Lower leg skin (tissue), 4 donors: ENCODE measurements around the gene INSYN1. TPM values are rescaled to one million over a fixed set of nuclear protein-coding genes. Genes with fewer than 3 reads are reported as not detected.

Experiments used
- DNase-seq, 2 donors: peaks; one replicate each; pipeline ENCODE4 v3.0.0-alpha.2; 2019; ENCODE audit warnings: low spot score in 2 of 2
- H3K4me3 ChIP-seq: fragments of 200-600 bp; sonication (generic); 2 replicates; pipeline ENCODE4 v1.5.1; 2017; ENCODE audit warnings: mild to moderate bottlenecking, low read depth; ENCODE audit not compliant: poor library complexity, severe bottlenecking
- CTCF ChIP-seq, 3 donors: fragments of 450-650 bp; IDR thresholded peaks; one replicate each; pipeline ENCODE4 v1.5.1; 2016; ENCODE audit warnings: antibody characterized with exemption in 3 of 3, mild to moderate bottlenecking in 3 of 3, moderate library complexity in 2 of 3
- POLR2A ChIP-seq, 2 donors: fragments of 450-650 bp; IDR thresholded peaks; one replicate each; pipeline ENCODE4 v1.6.1; 2016 to 2017; ENCODE audit warnings: antibody characterized with exemption in 2 of 2, mild to moderate bottlenecking in 1 of 2, moderate library complexity in 1 of 2
- WGBS, 2 donors: methylation state at CpG; one replicate each; pipeline ENCODE4 v1.1.5; 2018; 5-methylcytosine and 5-hydroxymethylcytosine counted together
- intact Hi-C: fragments of 100-400 bp; cut with DNase I; formaldehyde crosslinking; loops from one replicate; pipeline ENCODE4 v1.15.0; 2023; ENCODE audit warnings: low total_unique reads
- total RNA-seq, 4 donors: library from RNA; depleted of rRNA; stranded (reverse); fragments of >200 nt; gene quantifications; one replicate each; pipeline ENCODE4 v1.1.0, GENCODE V29; 2016

INSYN1 gene
- total RNA-seq, 4 donors from 2014 or later = 30.9 to 50.7 (median 34.8) TPM

- no peak for DNase-seq
- no peak overlapping the region for H3K4me3 ChIP-seq
- TF ChIP-seq POLR2A (IDR thresholded peaks at IDR 0.05) (no peak), CTCF (IDR thresholded peaks at IDR 0.05) (no peak)
- intact Hi-C loops = no loop called here
- 44 to 47% methylated on average over 8 of the region's 8 CpGs for WGBS, 2 donors
Measured at GRCh38 chr15:73754461-73754860, 1.3 kb upstream of the INSYN1 start.

GRCh38 chr15:73752806-73753193 lies 351 bp downstream of the INSYN1 start:
- intact Hi-C loops = no loop called here
- WGBS, 2 donors = 1 to 2% methylated on average over 18 to 19 of the region's 56 CpGs

GRCh38 chr15:73751899-73752805 lies 999 bp downstream of the INSYN1 start:
- TF ChIP-seq POLR2A (IDR thresholded peaks at IDR 0.05) = no peak
- no peak for TF ChIP-seq CTCF (IDR thresholded peaks at IDR 0.05)
- 0 to 1% methylated on average over 28 to 59 of the region's 79 CpGs for WGBS, 2 donors
- intact Hi-C loops = no loop called here
- peak overlapping the region; percentile 51 for H3K4me3 ChIP-seq
- no peak for DNase-seq

More at GRCh38 chr15:73752806-73753193, 351 bp downstream of the INSYN1 start:
- TF ChIP-seq POLR2A (IDR thresholded peaks at IDR 0.05) = no peak
- DNase-seq = no peak
- H3K4me3 ChIP-seq = peak overlapping the region; percentile 51

GRCh38 chr15:73751511-73751898 lies 1.6 kb downstream of the INSYN1 start:
- WGBS, 2 donors = 4 to 33% methylated on average over 9 of the region's 9 CpGs
- no peak overlapping the region for H3K4me3 ChIP-seq
- DNase-seq = no peak
- TF ChIP-seq POLR2A (IDR thresholded peaks at IDR 0.05) (no peak), CTCF (IDR thresholded peaks at IDR 0.05) (no peak)
- intact Hi-C loops = no loop called here

- no peak overlapping the region for H3K4me3 ChIP-seq
Measured at GRCh38 chr15:73750951-73751350, 2.2 kb downstream of the INSYN1 start.

More at GRCh38 chr15:73750951-73751350, 2.2 kb downstream of the INSYN1 start:
- TF ChIP-seq CTCF (IDR thresholded peaks at IDR 0.05) (no peak), POLR2A (IDR thresholded peaks at IDR 0.05) (no peak)
- 88 to 90% methylated on average over 20 of the region's 20 CpGs for WGBS, 2 donors
- intact Hi-C loops = no loop called here
- DNase-seq = no peak
